K562 (cell line): ENCODE data around the gene SFXN5. TPM values are rescaled to one million over a fixed set of nuclear protein-coding genes. Genes with fewer than 3 reads are reported as not detected.

ENCODE experiments used
- ATAC-seq: fragments of 200-7000 bp; cut with Tn5 transposase; 3 replicates; pipeline ENCODE4 v1.9.1; 2020; ENCODE audit warnings: moderate library complexity
- BruUV-seq: library from RNA; stranded (reverse); fragments of 400-500 nt; replicated peaks from 2 replicates; lab custom pipeline; 2021; lab: Mats Ljungman, UMichigan
- CTCF ChIA-PET: fragments of 300-600 bp; formaldehyde crosslinking; extraction: SDS; loops from one replicate; lab custom pipeline; 2021; ENCODE audit warnings: low intra/inter-chr PET ratio; lab: Yijun Ruan, JAX
- POLR2A ChIA-PET: fragments of 300-600, 350-650 bp; sonication (Branson Sonifier 250); formaldehyde crosslinking; extraction: SDS; loops from one replicate; lab custom pipeline; 2021; ENCODE audit warnings: antibody characterized with exemption, inconsistent platforms; lab: Yijun Ruan, JAX
- DNase-seq, 4 experiments: peaks; one replicate each; pipeline versions ENCODE4 v3.0.0 to v3.0.0-alpha.2; 2011 to 2018; ENCODE audit warnings: low spot score in 3 of 4, mixed read lengths in 3 of 4; ENCODE audit errors: extremely low read depth in 1 of 4
- FAIRE-seq: peaks from 2 replicates; lab custom pipeline; 2011; peaks lifted over from hg19 to GRCh38; lab: Jason Lieb, UNC
- H2AFZ ChIP-seq: 2 replicates; pipeline ENCODE4 v1.6.0; 2011; ENCODE audit warnings: low read depth, low read length, control low read depth, inconsistent platforms
- H3K27ac ChIP-seq: fragments of 200-600 bp; 3 replicates; pipeline ENCODE4 v1.8.0; 2011; ENCODE audit warnings: low read depth, mild to moderate bottlenecking, control low read depth, inconsistent platforms, low read length, moderate library complexity, mixed read lengths; ENCODE audit errors: extremely low read depth
- H3K27me3 ChIP-seq, 2 experiments: fragments of 300-600 bp in 1 of 2; 2 replicates in 1 of 2; 3 replicates in 1 of 2; pipeline versions ENCODE4 v1.6.0 to v1.8.0; 2011; ENCODE audit warnings: inconsistent platforms in 2 of 2, low read length in 2 of 2, mild to moderate bottlenecking in 1 of 2, mixed read lengths in 1 of 2, moderate library complexity in 1 of 2; ENCODE audit not compliant: control insufficient read depth in 2 of 2, insufficient read depth in 2 of 2
- H3K36me3 ChIP-seq: fragments of 300-600 bp; 3 replicates; pipeline ENCODE4 v1.8.0; 2011; ENCODE audit warnings: mild to moderate bottlenecking, low read length, inconsistent platforms; ENCODE audit not compliant: control insufficient read depth, insufficient read depth
- H3K4me1 ChIP-seq, 2 experiments: fragments of 200-600 bp in 1 of 2; replicated peaks in 1 of 2; 2 replicates in 1 of 2; 3 replicates in 1 of 2; pipeline versions ENCODE4 v1.5.1 to v1.8.0; 2011; ENCODE audit warnings: inconsistent platforms in 2 of 2, low read length in 2 of 2, mild to moderate bottlenecking in 1 of 2, mixed read lengths in 1 of 2, moderate library complexity in 1 of 2; ENCODE audit not compliant: control insufficient read depth in 2 of 2, insufficient read depth in 2 of 2
- H3K4me2 ChIP-seq: 2 replicates; pipeline ENCODE4 v1.6.1; 2011; ENCODE audit warnings: low read length, control low read depth, inconsistent platforms, mixed read lengths; ENCODE audit not compliant: insufficient read depth
- H3K4me3 ChIP-seq: fragments of 200-600 bp; sonication (generic), shearing (Covaris generic); 2 replicates; pipeline ENCODE4 v1.5.1; 2016; ENCODE audit warnings: control low read depth, inconsistent platforms
- H3K79me2 ChIP-seq: fragments of 200-600 bp; 3 replicates; pipeline ENCODE4 v1.8.0; 2011; ENCODE audit warnings: low read length, inconsistent platforms; ENCODE audit not compliant: control insufficient read depth, insufficient read depth
- H3K9ac ChIP-seq, 2 experiments: 2 replicates each; pipeline versions ENCODE4 v1.6.0 to v1.6.1; 2011; ENCODE audit warnings: low read depth in 2 of 2, low read length in 2 of 2, control low read depth in 1 of 2, inconsistent platforms in 1 of 2, mild to moderate bottlenecking in 1 of 2, mixed read lengths in 1 of 2; ENCODE audit not compliant: insufficient read depth in 1 of 2
- H3K9me1 ChIP-seq: one replicate; pipeline ENCODE4 v1.6.0; 2011; ENCODE audit warnings: inconsistent platforms, mild to moderate bottlenecking, low read length, moderate library complexity; ENCODE audit not compliant: control insufficient read depth, insufficient read depth
- H3K9me3 ChIP-seq: replicated peaks from 2 replicates; pipeline ENCODE4 v1.5.1; 2011; ENCODE audit warnings: low read depth, low read length, inconsistent platforms; ENCODE audit not compliant: control insufficient read depth, insufficient read depth
- H4K20me1 ChIP-seq: replicated peaks from 2 replicates; pipeline ENCODE4 v1.6.1; 2011; ENCODE audit warnings: low read length, inconsistent platforms, mixed read lengths; ENCODE audit not compliant: control insufficient read depth, insufficient read depth
- CEBPB ChIP-seq: fragments of 450-650 bp; IDR thresholded peaks from 2 replicates; pipeline ENCODE4 v1.6.1; 2016; ENCODE audit warnings: missing genetic modification characterization, missing compliant biosample characterization
- CEBPG ChIP-seq, 3 experiments: fragments of 200-800 bp in 1 of 3; sonication (Bioruptor generic) in 1 of 3; sonication (generic) in 1 of 3; formaldehyde crosslinking in 1 of 3; IDR thresholded peaks in 2 of 3; conservative IDR thresholded peaks in 1 of 3; 2 replicates each; pipeline versions ENCODE4 v1.6.1 to v1.8.0; 2016 to 2022; ENCODE audit warnings: missing compliant biosample characterization in 2 of 3, missing genetic modification characterization in 2 of 3, mild to moderate bottlenecking in 1 of 3, missing genetic modification reagents in 1 of 3
- HOXB6 ChIP-seq: fragments of 250-450 bp; sonication (Bioruptor Pico); IDR thresholded peaks from 2 replicates; pipeline ENCODE4 v1.5.1; 2022; ENCODE audit warnings: mild to moderate bottlenecking, borderline replicate concordance
- L3MBTL2 ChIP-seq: fragments of 450-650 bp; IDR thresholded peaks from 2 replicates; pipeline ENCODE4 v1.6.1; 2016; ENCODE audit warnings: mild to moderate bottlenecking, moderate library complexity
- MAZ ChIP-seq, 2 experiments: fragments of 450-650 bp in 1 of 2; sonication (generic) in 1 of 2; formaldehyde crosslinking; IDR thresholded peaks in 1 of 2; conservative IDR thresholded peaks in 1 of 2; 2 replicates each; pipeline versions ENCODE4 v1.4.0 to v1.5.0; 2020; ENCODE audit warnings: mild to moderate bottlenecking in 1 of 2, missing genetic modification reagents in 1 of 2
- PBX2 ChIP-seq, 2 experiments: IDR thresholded peaks in 1 of 2; conservative IDR thresholded peaks in 1 of 2; 2 replicates each; pipeline ENCODE4 v1.6.1; 2016; ENCODE audit warnings: low read depth in 2 of 2, mild to moderate bottlenecking in 1 of 2, missing compliant biosample characterization in 1 of 2, missing genetic modification characterization in 1 of 2, moderate library complexity in 1 of 2
- SAP30 ChIP-seq: fragments of 200-600 bp; sonication (generic); IDR thresholded peaks from 2 replicates; pipeline ENCODE4 v1.6.1; 2012; ENCODE audit warnings: borderline replicate concordance, low read depth, mild to moderate bottlenecking, moderate library complexity, low read length, control low read depth, inconsistent platforms; ENCODE audit not compliant: insufficient read depth, poor library complexity, severe bottlenecking
- THRA ChIP-seq: fragments of 450-650 bp; IDR thresholded peaks from 2 replicates; pipeline ENCODE4 v1.6.1; 2017; ENCODE audit warnings: mild to moderate bottlenecking, moderate library complexity
- WGBS: fragments of 100-300 bp; shearing (Covaris generic); methylation state at CpG from one replicate; pipeline ENCODE4 v1.1.6; 2016; ENCODE audit warnings: low coverage, mixed read lengths; ENCODE audit not compliant: insufficient coverage; ENCODE audit errors: missing lambda C conversion rate; 5-methylcytosine and 5-hydroxymethylcytosine counted together
- in situ Hi-C: fragments of 300-500 bp; cut with MboI; formaldehyde crosslinking; loops from 4 replicates; pipeline ENCODE4 v1.15.0; 2018; ENCODE audit warnings: inconsistent platforms, mixed read lengths
- intact Hi-C: fragments of 100-400 bp; cut with micrococcal nuclease; formaldehyde crosslinking; loops from 2 replicates; pipeline ENCODE4 v1.14.2; 2022
- polyA plus RNA-seq, 8 experiments: library from polyadenylated mRNA; depleted of rRNA in 4 of 8; stranded (reverse) in 5 of 8; unstranded in 3 of 8; fragments of >200 nt; fragmentation: Nextera tagmentation in 2 of 8; fragmentation: Illumina TruSeq in 1 of 8; extraction: Ambion mirVana in 2 of 8; extraction: Trizol in 1 of 8; gene quantifications; 2 replicates each; pipeline versions ENCODE4 v1.2.1 to v1.2.3, GENCODE V29; 2011 to 2014; ENCODE audit warnings: inconsistent platforms in 1 of 8, missing spikeins in 1 of 8
- total RNA-seq, 7 experiments: library from RNA; depleted of rRNA in 6 of 7; stranded (reverse); fragments of >200 nt in 6 of 7; fragmentation: Illumina TruSeq in 2 of 7; extraction: Trizol in 2 of 7; gene quantifications; 2 replicates each; pipeline versions ENCODE4 v1.2.1 to v1.2.3, GENCODE V29; 2011 to 2021; ENCODE audit warnings: low replicate concordance in 1 of 7

Gene SFXN5
- total and polyA plus RNA-seq, 9 of the 15 experiments (the other 6 are each of a cell fraction or from before 2014, with no cell fraction given): 8.3 to 22.6 (median 16.0) TPM

DNA sequence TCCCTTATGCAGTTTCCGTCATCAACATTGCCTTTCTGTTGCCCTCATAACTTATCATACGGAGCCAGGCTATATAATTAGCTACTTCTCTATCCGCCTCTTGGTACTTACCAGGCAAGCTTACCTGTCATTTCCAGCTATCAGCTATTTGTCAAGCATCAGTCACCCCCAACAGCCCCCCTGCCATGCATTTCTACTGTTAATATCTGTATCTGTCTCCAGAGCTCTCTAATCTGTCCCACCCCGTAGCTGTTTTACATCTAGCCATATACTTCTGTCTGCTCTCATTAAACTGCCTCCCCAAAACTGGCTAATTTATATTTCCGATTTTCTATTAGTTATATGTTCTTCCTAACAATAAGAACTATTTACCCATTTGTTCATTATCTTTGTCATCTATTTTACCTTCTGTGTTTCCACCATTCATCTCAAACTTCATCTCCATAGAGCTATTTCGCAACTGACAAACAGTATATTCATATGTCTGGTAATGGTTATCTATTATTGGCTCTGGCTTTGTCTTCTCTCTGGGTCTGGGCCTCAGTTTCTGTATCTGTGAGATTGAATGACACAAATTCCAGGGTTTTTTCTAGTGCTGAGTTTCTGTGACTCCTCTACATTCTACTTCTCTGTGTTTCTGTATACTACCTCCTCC is 144.6 kb downstream of the SFXN5 start:
- no peak for ATAC-seq
- H3K27me3 ChIP-seq: peaks cover 56 to 87% of the 10 kb centered on the region in 2 experiments
- no peaks in the 10 kb centered on the region for H3K36me3 ChIP-seq
- TF ChIP-seq THRA (no peak), CEBPB (tag) (peak; percentile 40; the same call in 1 of the 2 replicates), PBX2 (CRISPR knock-in tag; IDR thresholded peaks at IDR 0.05; ENCODE audit: low read depth) (no peak), PBX2 (tag; conservative IDR thresholded peaks at IDR 0.05; ENCODE audit: low read depth) (no peak), CEBPG (CRISPR knock-in tag; IDR thresholded peaks at IDR 0.05) (no peak), CEBPG (tag; conservative IDR thresholded peaks at IDR 0.05 in 1 of 2, IDR thresholded peaks at IDR 0.05 in 1 of 2) (peak in 1 of 2 experiments; percentile 53; a peak in 1 of 4 replicates), MAZ (CRISPR knock-in tag; conservative IDR thresholded peaks at IDR 0.05 in 1 of 2, IDR thresholded peaks at IDR 0.05 in 1 of 2) (no peak), L3MBTL2 (no peak), HOXB6 (CRISPR knock-in tag) (no peak), SAP30 (no peak)
- DNase-seq: no peak
- H3K4me2 ChIP-seq: no peak overlapping the region
- no peak overlapping the region for H3K27ac ChIP-seq
- H3K4me1 ChIP-seq: peaks cover 0 to 11% of the 10 kb centered on the region in 2 experiments; a peak in 1 of 5 replicates
- in situ Hi-C loops (no loop called here), intact Hi-C loops (no loop called here)
- no peaks in the 10 kb centered on the region for H3K9me1 ChIP-seq
- FAIRE-seq: no peak
- POLR2A ChIA-PET: interaction anchor here (0.7 to 1.2 kb wide), 2 partner anchors 9 to 37 kb away, joined by 4 read pairs; partner anchors contain the start of gene EMX1
- no peaks in the 10 kb centered on the region for H3K79me2 ChIP-seq
- BruUV-seq: no TSS peak
- no peak overlapping the region for H3K9ac ChIP-seq
- CTCF ChIA-PET: no interaction called here
- H2AFZ ChIP-seq: no peak overlapping the region
- H4K20me1 ChIP-seq: peaks cover 16% of the 10 kb centered on the region
- H3K4me3 ChIP-seq: no peak overlapping the region
- 2% methylated on average over 6 of the region's 6 CpGs for WGBS
- H3K9me3 ChIP-seq: no peaks in the 10 kb centered on the region
